NB4 (cell line): Measurements from ENCODE around the gene SLC2A4RG.

Source experiments
- DNase-seq: peaks from one replicate; pipeline ENCODE4 v3.0.0; 2010; ENCODE audit warnings: low read depth
- H3K4me3 ChIP-seq: one replicate; pipeline ENCODE4 v1.5.1; 2011; ENCODE audit warnings: mild to moderate bottlenecking, low read depth, low read length, moderate library complexity
- CTCF ChIP-seq: IDR thresholded peaks from one replicate; pipeline ENCODE4 v1.5.1; 2012; ENCODE audit warnings: low read depth, low read length
- MYC ChIP-seq: IDR thresholded peaks from 2 replicates; pipeline ENCODE4 v1.6.1; 2011; ENCODE audit warnings: low read depth, low read length
- POLR2A ChIP-seq: IDR thresholded peaks from 2 replicates; pipeline ENCODE4 v1.6.1; 2011; ENCODE audit warnings: mild to moderate bottlenecking; ENCODE audit not compliant: insufficient read length; ENCODE audit errors: extremely low read depth
- TF ChIP-seq, protein P1 (sequence below): IDR thresholded peaks from 2 replicates; pipeline ENCODE4 v1.6.1; 2011; ENCODE audit warnings: low read depth, low read length

The SLC2A4RG gene

DNA sequence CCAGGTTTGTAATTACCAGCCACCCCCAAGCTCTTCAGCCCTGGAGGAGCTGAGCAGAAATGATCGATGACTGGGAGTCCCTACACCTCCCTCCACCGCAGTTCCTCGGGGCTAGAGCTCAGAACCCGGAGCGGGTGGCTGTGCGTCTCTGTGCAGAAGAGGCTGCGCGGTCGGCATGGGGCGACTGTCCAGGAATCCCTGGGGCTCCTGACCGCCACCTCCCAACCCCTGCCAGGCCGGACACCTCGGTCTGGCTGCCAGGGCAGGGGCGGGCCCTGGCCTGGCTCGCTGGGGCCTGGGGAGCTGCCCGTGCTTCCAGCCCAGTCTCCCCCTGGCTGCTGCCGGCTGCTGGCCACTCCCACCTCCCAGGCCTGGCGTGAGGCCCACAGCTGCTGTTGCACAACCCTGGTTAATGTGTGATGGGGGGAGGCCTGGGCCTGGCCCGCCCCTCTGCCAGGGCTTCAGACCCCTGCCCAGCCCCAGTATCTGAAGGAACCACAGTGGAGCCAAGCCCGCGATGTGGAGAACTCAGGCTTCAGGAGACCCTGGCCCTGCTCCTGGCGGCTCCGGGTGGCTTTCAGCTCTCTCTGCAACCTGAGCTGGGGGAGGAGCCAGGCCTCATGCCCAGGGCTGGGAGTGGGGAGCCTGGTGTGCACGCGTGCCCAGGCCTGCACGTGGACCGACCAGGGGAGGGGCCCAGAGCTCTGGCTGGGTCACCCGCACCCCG, 1.2 kb downstream of the SLC2A4RG start:
- H3K4me3 ChIP-seq, result peak overlapping the region; percentile 74
- TF ChIP-seq POLR2A (no peak), CTCF (peak; percentile 7), MYC (peak; percentile 95)
- TF ChIP-seq, protein P1, sequence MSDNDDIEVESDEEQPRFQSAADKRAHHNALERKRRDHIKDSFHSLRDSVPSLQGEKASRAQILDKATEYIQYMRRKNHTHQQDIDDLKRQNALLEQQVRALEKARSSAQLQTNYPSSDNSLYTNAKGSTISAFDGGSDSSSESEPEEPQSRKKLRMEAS, result peak; percentile 89

DNA sequence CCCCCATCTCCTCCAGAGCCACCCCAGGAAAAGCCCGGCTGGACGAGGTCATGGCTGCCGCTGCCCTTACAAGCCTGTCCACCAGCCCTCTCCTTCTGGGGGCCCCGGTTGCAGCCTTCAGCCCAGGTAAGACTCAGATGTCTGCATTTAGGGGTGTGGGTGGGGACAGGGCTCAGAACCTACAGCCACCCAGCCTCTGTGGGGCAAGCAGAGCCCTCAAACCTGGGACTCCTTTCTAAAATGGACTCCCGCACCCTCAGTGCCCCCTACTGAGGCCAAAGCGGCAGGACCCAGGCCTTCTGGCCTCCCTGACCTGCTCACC, 1.7 kb downstream of the SLC2A4RG start:
- DNase-seq, result no peak
- TF ChIP-seq, protein P1, result no peak
- H3K4me3 ChIP-seq, result peak overlapping the region; percentile 74

More for the DNA sequence above, 1.2 kb downstream of the SLC2A4RG start:
- peak; percentile 95 for DNase-seq

- peak overlapping the region; percentile 74 for H3K4me3 ChIP-seq
- no peak for DNase-seq
- TF ChIP-seq POLR2A (no peak), MYC (no peak), CTCF (no peak)
- TF ChIP-seq, protein P1, result no peak
Measured at GRCh38 chr20:63741676-63742380, 2.3 kb downstream of the SLC2A4RG start.

GRCh38 chr20:63742381-63743024, 2.9 kb downstream of the SLC2A4RG start:
- no peak overlapping the region for H3K4me3 ChIP-seq
- DNase-seq, result no peak
- TF ChIP-seq MYC, result no peak
- TF ChIP-seq POLR2A, result no peak
- TF ChIP-seq, protein P1, result no peak
- no peak for TF ChIP-seq CTCF

GRCh38 chr20:63743210-63743970, 3.8 kb downstream of the SLC2A4RG start:
- H3K4me3 ChIP-seq, result no peak overlapping the region
- TF ChIP-seq CTCF (no peak), POLR2A (no peak), MYC (no peak)
- TF ChIP-seq, protein P1, result no peak
- DNase-seq, result no peak

DNA sequence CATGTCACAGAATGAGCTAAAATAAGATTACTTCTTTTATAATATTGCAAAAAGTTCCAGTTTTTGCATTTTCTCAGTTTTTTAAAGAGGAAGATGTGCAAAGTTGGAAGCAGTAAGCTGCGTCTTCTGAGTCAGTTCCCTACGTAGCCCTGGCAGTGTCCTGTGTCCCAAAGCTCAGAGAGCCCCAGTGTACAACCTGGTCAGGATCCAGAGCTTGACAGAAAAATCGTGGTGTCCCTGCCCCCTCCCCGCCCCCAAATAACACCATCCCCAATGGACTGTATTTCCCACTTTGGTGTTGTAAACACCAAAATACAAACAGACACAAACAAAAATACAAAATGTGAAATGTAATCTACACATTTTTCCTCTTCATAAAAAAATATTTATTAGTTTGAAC, 4.6 kb downstream of the SLC2A4RG start:
- no peak for TF ChIP-seq MYC
- TF ChIP-seq, protein P1, result no peak
- TF ChIP-seq POLR2A, result no peak
- TF ChIP-seq CTCF, result no peak
- DNase-seq, result no peak
- H3K4me3 ChIP-seq, result no peak overlapping the region
